Lower leg skin (tissue), 4 donors: ENCODE results near the gene SAFB2. TPM values are rescaled to one million over a fixed set of nuclear protein-coding genes. Genes with fewer than 3 reads are reported as not detected.

Experiments used
- DNase-seq, 2 donors: peaks; one replicate each; pipeline ENCODE4 v3.0.0-alpha.2; 2019; ENCODE audit warnings: low spot score in 2 of 2
- H3K4me3 ChIP-seq: fragments of 200-600 bp; sonication (generic); 2 replicates; pipeline ENCODE4 v1.5.1; 2017; ENCODE audit warnings: mild to moderate bottlenecking, low read depth; ENCODE audit not compliant: poor library complexity, severe bottlenecking
- POLR2A ChIP-seq, 2 donors: fragments of 450-650 bp; IDR thresholded peaks; one replicate each; pipeline ENCODE4 v1.6.1; 2016 to 2017; ENCODE audit warnings: antibody characterized with exemption in 2 of 2, mild to moderate bottlenecking in 1 of 2, moderate library complexity in 1 of 2
- WGBS, 2 donors: methylation state at CpG; one replicate each; pipeline ENCODE4 v1.1.5; 2018; 5-methylcytosine and 5-hydroxymethylcytosine counted together
- intact Hi-C: fragments of 100-400 bp; cut with DNase I; formaldehyde crosslinking; loops from one replicate; pipeline ENCODE4 v1.15.0; 2023; ENCODE audit warnings: low total_unique reads
- total RNA-seq, 4 donors: library from RNA; depleted of rRNA; stranded (reverse); fragments of >200 nt; gene quantifications; one replicate each; pipeline ENCODE4 v1.1.0, GENCODE V29; 2016
- TF ChIP-seq, protein P1 (sequence below), 3 donors: fragments of 450-650 bp; IDR thresholded peaks; one replicate each; pipeline ENCODE4 v1.5.1; 2016; ENCODE audit warnings: antibody characterized with exemption in 3 of 3, mild to moderate bottlenecking in 3 of 3, moderate library complexity in 2 of 3

The SAFB2 gene
- total RNA-seq, 4 donors from 2014 or later: 14.0 to 51.2 (median 28.7) TPM

DNA sequence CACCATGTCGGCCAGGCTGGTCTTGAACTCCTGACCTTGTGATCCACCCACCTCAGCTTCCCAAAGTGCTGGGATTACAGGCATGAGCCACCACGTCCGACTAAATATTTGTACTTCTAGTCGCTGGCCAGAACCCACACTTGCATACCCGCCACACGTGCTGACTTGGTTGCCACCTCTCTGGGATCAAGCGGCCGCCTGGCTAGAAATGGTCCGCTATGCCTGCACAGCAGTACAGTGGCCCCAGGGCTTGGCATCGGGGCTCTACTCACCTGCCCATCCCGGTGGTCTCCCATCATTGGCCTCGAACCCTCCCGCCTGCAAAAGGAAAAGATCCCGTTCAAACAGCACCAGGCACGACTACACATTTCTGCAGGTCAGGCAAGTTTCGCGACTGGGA lies 31.1 kb downstream of the SAFB2 start:
- intact Hi-C loops: no loop called here
- H3K4me3 ChIP-seq: no peak overlapping the region
- 88 to 92% methylated on average over 17 of the region's 17 CpGs for WGBS, 2 donors
- DNase-seq: no peak
- TF ChIP-seq, protein P1, sequence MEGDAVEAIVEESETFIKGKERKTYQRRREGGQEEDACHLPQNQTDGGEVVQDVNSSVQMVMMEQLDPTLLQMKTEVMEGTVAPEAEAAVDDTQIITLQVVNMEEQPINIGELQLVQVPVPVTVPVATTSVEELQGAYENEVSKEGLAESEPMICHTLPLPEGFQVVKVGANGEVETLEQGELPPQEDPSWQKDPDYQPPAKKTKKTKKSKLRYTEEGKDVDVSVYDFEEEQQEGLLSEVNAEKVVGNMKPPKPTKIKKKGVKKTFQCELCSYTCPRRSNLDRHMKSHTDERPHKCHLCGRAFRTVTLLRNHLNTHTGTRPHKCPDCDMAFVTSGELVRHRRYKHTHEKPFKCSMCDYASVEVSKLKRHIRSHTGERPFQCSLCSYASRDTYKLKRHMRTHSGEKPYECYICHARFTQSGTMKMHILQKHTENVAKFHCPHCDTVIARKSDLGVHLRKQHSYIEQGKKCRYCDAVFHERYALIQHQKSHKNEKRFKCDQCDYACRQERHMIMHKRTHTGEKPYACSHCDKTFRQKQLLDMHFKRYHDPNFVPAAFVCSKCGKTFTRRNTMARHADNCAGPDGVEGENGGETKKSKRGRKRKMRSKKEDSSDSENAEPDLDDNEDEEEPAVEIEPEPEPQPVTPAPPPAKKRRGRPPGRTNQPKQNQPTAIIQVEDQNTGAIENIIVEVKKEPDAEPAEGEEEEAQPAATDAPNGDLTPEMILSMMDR (IDR thresholded peaks at IDR 0.05): no peak
- no peak for TF ChIP-seq POLR2A (IDR thresholded peaks at IDR 0.05)

DNA sequence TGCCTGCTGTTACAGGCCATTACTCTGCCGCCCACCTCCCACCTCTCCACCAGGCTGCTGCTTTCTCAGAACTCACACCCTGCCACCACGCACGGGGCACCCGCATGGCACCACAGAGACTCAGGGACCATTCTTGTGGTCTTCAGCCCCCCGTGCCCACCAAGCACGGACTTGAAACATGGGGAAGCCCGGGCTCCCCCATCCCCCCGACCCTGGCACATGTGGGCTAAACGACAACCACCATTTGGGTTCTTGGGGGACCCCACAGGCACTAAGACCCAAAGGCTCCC lies 31.8 kb downstream of the SAFB2 start:
- no peak overlapping the region for H3K4me3 ChIP-seq
- DNase-seq: no peak
- intact Hi-C loops: no loop called here
- 94% methylated on average over 9 of the region's 9 CpGs for WGBS, 2 donors
- TF ChIP-seq, protein P1 (IDR thresholded peaks at IDR 0.05): no peak
- no peak for TF ChIP-seq POLR2A (IDR thresholded peaks at IDR 0.05)

DNA sequence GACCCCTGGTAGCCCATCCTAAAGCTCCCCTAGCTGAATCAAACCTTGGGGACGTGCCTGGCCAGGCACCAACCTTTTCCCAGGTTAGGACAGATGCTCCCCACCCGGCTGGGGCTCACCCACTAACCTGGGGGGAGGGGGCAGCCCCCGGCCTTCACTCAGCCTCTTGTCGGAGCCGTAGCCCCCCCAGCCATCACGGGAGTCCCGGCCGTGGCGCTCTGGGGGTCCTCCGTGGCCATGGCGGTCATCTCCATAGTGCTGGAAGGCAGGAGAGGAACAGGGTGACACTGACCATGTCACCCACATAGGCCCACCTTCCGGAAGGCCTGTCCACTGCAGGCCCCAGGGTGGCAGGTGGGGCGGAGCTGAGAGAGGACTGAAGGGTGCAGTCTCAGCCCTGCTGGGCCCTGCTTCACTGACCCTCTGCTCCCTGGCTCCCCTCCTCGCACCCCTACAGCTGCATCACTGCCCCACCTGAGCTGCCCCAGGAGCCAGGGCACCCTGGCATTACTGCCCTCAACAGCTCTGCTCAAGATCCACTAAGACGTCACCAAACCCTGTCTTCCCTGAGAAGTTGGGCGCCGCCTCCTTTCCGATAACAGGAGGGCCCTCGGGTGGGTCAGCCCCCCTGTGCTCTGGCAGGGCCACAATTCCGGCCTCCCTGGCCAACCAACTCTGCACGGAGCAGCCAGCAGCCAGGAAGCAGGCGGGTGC lies 32.3 kb downstream of the SAFB2 start:
- no peak overlapping the region for H3K4me3 ChIP-seq
- no peak for TF ChIP-seq POLR2A (IDR thresholded peaks at IDR 0.05)
- TF ChIP-seq, protein P1 (IDR thresholded peaks at IDR 0.05): no peak
- no peak for DNase-seq
- intact Hi-C loops: no loop called here
- 89 to 90% methylated on average over 21 to 22 of the region's 22 CpGs for WGBS, 2 donors

DNA sequence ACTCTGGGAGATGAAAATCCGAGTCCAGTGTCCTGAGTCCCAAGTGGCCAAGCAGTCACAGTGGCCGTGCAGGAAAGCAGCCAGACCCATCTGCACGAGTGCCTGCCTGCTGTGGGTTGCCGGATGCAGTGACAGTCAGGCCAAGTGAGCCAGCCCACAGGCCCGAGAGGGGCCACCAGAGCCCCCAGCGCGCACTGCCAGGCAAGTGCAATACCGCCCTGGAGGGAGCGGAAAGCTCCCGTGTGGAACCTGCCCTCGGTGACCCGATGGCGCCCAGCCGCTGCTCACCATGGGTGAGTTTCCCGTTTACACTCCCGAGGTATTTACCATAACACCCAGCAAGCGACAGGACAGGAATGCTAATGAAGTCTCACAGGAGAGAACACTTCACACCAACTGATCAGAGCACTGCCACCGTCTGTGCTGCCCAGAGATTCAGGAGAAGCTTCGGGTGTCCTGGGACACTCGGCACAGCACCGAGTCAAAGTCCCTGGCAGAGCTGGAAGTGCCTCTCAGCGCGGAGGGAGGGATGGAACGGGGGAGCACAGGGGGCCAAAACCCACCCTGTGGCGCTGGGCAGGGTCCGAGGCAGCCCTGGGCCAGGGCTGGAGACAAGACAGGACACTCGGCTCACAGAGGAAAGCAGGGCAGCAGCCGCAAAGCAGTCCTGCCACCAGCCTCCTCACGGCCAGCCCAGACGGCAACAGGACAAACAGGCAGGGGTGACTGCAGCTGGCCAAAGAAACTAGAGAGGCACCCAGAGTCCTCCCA lies 33.5 kb downstream of the SAFB2 start:
- TF ChIP-seq POLR2A (IDR thresholded peaks at IDR 0.05): no peak
- no peak overlapping the region for H3K4me3 ChIP-seq
- 83 to 86% methylated on average over 26 to 30 of the region's 30 CpGs for WGBS, 2 donors
- intact Hi-C loops: loop anchor here (10.0 kb wide), 1 partner anchor 214 kb away; no protein-coding TSS in a partner anchor
- no peak for DNase-seq

DNA sequence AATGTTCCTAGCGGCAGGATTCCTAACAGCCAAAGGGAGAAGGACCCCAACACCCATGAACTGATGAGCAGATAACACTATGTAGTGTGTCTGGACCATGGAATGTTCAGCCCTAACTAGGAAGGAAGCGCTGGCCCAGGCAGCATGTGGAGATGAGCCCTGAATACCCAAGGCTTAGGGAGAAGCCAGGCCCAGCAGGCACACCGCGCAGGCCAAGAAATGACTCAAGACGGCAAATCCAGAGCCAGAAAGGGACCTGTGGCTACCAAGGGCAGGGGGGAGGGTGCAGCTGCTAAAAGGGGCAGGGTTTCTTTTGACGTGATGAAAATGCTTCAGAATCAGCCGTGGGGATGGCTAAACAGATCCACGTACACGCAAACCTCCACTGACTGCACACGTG lies 34.1 kb downstream of the SAFB2 start:
- no peak for TF ChIP-seq POLR2A (IDR thresholded peaks at IDR 0.05)
- TF ChIP-seq, protein P1 (IDR thresholded peaks at IDR 0.05): no peak
- DNase-seq: no peak
- WGBS, 2 donors: 75 to 77% methylated on average over 10 of the region's 10 CpGs
- no peak overlapping the region for H3K4me3 ChIP-seq
- intact Hi-C loops: loop anchor here (10.0 kb wide), 1 partner anchor 214 kb away; no protein-coding TSS in a partner anchor

DNA sequence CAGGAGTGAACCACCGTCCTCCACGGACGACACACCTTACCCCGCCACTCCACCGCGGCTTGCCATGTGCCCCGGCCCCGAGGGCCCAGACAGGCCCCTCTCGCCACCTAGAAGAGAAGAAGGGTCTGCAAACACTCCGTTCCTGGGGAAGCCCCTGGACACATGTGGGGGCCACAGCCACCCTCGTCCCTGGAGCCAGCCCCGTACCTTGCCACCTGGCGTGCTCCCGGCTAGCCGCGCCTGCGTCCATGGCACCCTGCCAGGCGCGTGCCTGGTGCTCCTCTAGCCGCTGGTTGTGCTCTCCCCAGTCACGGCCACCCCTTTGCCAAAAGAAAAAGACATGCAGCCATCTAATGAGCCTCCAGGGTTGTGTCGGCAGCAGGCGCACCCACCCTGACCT lies 34.9 kb downstream of the SAFB2 start:
- 78 to 79% methylated on average over 22 to 23 of the region's 23 CpGs for WGBS, 2 donors
- TF ChIP-seq, protein P1 (IDR thresholded peaks at IDR 0.05): no peak
- TF ChIP-seq POLR2A (IDR thresholded peaks at IDR 0.05): no peak
- no peak for DNase-seq
- no peak overlapping the region for H3K4me3 ChIP-seq
- intact Hi-C loops: loop anchor here (10.0 kb wide), 1 partner anchor 213 kb away; no protein-coding TSS in a partner anchor
